K562 treated with DMSO at 1 percent for 48 hours (cell line): ENCODE measurements around the gene SETD4. TPM values are rescaled to one million over a fixed set of nuclear protein-coding genes. Genes with fewer than 3 reads are reported as not detected.

Experiments used
- total RNA-seq: library from RNA; unstranded; fragments of 300-600 nt; gene quantifications from 2 replicates; pipeline ENCODE4 v1.2.3, GENCODE V29; 2022; ENCODE audit warnings: low replicate concordance; ENCODE audit errors: extremely low read depth

SETD4 gene
- not detected in 2 replicates for total RNA-seq

DNA sequence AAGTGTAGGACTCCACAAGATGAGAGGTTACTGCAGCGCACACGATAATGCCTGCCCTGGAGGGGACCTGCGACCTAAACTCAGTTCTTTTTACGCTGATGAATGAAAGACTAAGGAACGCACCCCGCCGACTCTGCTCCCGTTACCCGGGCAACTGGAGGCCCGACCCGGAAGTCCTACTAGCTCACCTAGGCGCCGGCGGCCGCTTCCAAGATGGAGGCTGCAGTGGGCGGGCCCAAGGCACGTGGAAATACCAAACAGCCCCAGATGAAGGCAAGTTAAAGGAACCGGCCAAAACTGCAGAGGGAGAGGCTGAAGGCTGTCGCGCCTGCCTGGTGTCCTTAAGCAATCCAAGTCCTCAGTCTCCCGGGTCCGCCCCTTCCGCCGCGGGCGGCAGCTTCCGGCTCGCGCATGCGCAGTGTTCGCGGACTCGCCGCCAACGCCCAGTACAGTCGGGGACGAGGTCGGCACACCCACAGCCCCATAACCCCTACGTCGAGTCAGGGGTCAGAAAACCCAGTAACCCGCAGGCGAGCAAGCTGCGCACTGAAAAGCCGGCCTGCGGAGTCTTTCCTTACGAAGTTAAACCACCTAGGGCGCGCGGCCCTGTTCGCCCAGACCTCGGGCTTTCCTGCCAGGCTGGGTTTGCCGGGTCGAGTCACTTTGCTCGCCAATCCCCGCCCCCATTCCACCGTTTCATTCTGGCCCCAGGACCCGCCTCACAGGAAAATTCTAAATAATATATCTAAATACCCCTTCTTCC, at the start of gene SETD4:
TSS of gene SETD4 (minus strand) at position 368 of the 763 bp plus-strand sequence. CDS start 1,638 bp downstream, outside the sequence.

DNA sequence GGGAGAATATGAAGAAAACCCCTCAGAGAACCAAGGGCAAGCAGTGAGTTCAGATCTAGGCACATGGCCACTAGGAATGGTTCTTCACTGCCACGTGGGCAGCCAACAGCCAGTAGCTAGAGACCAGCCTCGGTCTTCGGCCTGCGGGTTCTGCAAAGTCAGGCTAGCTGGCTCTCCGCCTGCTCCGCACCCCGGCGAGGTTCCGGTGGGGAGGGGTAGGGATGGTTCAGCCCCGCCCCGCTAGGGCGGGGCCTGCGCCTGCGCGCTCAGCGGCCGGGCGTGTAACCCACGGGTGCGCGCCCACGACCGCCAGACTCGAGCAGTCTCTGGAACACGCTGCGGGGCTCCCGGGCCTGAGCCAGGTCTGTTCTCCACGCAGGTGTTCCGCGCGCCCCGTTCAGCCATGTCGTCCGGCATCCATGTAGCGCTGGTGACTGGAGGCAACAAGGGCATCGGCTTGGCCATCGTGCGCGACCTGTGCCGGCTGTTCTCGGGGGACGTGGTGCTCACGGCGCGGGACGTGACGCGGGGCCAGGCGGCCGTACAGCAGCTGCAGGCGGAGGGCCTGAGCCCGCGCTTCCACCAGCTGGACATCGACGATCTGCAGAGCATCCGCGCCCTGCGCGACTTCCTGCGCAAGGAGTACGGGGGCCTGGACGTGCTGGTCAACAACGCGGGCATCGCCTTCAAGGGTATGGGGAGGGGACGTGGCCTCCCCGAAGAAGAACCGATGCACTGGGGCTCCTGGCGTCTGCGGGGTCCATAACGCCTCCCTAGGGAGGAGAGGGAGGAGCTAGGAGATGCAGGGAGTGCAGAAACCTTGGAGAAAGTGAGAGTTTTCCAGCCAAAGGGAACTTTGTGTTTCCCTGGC, 9.6 kb upstream of the SETD4 start, which contains the start of gene CBR1:
TSS of gene CBR1 (plus strand) at position 312 of the 871 bp plus-strand sequence. CDS start at position 404, 92 bp downstream.

Other genes with a start within 250 kb of the SETD4 start
- not detected in 2 replicates for gene CBR1, start 9.5 kb upstream of the SETD4 start, total RNA-seq
- gene CBR3, start 74.6 kb upstream of the SETD4 start, total RNA-seq = not detected in 2 replicates
- gene DOP1B, start 96.3 kb upstream of the SETD4 start, total RNA-seq = not detected in 2 replicates